ENCODE results near the gene ZNF503.

ZNF503 gene

DNA sequence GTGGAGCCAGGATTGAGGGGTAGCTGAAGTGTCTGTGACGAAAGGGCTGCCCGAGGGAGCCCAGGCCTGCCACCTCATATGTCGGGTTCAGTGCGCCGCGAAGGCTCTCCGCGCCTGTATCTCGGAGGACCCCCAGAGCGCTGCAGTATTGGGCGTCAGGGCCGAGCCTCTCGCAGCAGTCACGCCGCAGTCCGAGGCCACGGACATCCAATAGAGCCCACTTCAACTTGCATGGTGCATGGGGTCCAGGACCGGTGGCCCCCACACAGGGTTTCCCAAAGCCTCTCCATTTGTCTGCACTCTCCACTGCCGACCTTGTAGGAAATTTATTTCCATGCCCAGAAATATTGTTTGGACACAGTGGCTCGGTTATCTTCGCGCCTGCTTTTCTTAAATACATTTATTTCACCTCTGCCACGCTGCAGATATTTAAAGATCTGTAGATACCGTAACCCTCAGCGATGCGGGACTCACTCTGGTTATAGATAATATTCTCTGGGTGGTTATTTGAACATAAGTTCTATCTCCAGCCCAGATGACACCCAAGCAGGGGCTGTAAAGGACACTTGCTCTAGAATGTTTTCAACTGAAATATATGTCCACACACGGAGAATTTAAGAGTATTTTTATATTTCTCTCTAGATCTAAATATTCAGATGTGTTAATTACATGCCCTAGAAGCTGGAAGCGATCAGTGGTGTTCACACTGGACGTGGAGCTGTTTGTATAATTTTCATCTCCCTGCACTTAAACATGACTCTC, 5.1 kb upstream of the ZNF503 start:
- DNase-seq (ENCODE audit: low read depth) = no peak

DNA sequence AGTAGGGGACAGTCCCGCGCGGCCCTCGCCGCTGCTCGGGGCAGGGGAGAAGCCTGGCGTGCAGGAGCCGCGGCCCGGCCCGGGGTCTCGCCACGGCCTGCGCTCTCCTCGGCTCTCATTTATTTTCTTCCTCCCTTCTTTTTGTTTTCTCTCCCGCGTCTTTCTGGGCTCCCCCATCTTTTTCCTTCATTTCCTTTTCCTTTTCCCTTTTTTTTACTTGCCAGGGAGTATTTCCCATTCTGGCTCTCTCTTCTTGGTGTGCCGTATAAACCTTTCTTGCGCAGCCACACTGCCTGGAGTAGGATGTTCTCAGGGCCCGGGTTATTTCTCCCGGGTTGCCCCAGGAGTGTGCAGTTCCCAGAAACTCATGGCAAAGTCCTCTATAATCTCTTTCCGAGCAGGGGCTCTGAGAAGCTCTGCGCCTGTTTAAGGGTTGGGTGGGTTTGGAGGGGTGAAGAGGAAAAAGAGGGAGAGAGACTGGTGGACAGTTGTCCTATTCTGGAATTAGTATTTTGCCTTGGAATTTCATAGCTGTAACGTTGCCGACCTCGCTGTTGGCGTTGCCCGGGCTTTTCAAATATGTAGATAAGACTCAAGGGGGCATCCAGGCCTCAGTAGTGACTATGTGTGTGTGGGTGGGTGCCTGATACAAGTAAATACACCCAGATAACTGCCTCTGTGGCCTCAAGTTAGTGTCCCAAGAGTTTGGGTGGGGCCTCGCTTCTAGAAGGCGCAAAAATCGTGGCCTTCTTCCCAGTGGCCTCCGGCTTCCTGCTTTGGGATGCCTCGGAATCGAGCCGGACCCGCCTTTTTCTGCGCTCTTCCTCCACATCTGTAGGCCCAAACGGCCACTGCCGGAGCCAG, 4.3 kb upstream of the ZNF503 start:
- no peak for DNase-seq (ENCODE audit: low read depth)

DNA sequence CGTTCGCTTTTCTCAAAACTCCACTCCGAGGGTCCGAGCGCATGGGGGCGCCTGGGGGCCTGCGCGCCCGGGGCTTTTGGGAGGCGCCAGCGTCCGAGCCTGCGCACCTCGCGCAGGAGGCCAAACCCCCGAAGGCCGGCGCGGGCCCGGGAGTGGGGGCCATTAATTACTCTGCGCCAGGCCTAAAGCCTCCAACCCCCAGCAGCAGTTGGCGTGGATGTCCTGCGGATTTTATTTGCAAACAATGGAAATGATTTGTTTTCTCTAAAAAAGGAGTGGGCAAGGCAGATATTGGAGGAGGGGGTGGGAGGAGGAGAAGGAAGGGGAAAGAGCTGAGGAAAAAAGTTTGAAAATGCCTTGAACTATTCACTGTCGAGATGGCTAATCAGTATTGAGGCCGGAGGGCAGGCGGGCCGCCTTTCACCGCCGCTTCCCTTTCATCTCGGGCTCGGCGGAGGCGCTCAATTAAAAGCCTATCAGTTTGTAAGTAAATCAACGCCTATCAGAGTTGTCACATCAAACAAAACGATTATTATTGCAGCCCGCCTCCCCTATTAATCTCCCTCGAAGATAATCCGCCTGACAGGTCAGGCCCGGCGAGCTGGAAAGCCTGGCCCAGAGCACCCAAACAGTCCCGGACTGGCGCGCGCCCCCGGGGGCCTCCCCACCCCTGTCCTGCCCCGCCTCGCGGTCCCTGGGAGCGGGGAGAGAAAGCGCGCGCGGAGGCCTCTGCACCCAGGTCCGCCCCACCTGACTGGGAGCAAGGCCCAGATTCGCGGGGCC, 3.4 kb upstream of the ZNF503 start:
- no peak for DNase-seq (ENCODE audit: low read depth)

DNA sequence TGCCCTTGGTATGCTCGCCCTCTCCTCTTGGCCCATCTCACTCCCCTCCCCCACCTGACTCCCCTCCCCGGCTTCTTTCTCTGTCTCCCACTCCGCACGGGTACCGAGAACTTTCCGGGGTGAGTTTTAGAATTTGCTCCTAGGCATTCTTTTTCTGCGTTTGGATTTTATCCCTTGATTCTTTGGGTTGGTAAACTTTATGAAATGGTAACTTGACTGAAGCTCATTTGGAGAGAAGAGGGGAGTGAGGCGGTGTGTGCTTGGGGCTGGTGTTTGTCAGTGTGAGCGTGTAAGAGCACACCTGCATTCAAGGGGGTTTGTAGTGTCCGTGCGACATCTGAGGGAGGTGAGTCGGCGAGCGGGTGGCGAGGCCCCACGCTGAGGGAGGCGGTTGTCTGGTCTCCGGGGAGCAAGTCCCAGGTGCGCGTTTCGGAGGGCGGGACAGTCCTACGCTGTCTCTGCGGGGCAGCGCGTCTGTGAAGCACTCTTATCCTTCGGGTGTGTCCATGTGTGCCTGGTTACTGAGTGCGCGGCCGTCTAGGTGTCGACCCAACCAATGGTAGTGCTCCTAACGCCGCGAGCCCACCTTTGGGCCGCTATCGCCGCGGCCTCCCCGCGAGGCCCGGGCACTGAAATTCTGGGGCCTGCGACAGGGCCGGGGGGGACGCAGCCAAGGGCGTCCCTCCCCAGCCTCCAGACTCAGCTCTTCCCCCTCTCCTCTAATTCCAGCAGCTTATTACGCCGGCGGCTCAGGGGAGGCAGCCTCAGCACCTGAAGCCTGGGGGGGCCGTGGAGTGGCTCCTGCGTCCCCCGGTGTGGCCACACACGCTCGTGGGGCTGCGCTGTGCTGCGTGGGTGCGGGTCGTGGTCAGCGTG, 2.6 kb upstream of the ZNF503 start:
- no peak for DNase-seq (ENCODE audit: low read depth)

DNA sequence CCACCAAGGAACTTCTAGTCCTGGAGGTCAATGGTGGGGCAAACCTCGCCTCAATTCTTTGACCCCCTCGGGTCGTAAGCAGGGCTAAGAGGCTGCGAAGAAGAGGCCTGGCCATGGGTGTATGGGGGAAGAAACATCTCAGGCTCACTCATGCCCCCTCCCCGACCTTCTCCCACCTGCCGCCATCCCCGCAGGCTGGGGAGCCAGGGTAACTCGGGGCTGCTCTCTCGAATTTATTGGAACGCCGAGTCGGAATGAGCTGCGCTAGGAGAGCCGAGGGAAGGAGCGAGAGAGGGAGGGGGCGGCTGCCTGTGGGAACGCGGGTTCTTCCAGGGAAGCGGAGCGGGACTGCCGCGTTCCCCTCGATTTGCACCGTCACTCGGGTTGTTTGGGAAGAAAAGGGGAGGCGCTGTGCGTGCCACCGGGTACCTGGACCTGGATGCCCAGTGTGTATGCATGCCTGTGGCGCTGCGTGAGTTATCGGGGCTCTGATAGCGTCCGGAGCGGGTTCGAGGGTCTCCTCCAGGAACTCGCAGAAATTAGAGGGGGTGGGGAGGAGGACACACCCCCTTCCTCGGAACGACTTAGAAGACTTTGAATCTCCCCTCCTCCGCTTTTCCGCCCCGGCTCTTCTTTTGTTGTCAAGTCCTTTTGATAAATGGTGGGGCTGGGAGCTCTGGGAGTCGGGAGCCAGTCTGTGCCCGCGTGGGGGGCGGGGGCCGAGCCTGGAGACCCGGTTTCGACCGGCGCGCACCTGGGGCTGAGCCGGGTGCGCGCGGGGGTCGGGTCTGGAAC, 1.8 kb upstream of the ZNF503 start:
- DNase-seq (ENCODE audit: low read depth) = no peak

DNA sequence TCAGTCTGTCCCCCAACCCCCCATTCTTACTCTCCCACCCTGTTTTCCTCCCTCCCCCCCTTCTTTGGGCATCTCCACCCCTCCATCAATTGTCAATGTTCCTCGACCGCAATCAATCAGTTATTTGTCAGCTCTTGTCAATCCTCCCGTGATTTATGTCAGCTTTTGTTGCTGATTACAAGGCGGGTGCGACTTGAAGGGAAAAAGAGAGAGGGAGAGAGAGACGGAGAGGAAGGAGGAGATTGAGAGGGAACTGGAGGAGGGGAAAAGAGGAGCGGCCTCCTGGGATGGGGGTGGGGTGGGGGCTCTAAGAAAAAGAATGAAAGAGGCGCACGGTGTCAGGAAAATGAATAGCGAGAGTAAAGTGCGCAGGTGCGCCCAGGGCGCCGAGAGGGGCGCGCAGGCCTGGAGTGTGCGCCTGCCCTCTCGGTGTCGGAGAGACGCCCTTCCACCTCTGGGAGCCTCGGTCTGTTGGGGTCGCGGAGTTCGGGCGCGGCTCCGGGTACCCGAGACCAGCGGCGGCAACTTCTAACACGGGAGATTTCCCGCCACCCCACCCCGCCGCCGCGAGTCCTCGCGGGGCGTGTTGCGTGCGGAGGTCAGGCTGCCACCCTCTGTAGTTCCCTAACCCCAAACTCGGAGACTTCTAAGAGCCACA, 1.1 kb upstream of the ZNF503 start:
- no peak for DNase-seq (ENCODE audit: low read depth)

DNA sequence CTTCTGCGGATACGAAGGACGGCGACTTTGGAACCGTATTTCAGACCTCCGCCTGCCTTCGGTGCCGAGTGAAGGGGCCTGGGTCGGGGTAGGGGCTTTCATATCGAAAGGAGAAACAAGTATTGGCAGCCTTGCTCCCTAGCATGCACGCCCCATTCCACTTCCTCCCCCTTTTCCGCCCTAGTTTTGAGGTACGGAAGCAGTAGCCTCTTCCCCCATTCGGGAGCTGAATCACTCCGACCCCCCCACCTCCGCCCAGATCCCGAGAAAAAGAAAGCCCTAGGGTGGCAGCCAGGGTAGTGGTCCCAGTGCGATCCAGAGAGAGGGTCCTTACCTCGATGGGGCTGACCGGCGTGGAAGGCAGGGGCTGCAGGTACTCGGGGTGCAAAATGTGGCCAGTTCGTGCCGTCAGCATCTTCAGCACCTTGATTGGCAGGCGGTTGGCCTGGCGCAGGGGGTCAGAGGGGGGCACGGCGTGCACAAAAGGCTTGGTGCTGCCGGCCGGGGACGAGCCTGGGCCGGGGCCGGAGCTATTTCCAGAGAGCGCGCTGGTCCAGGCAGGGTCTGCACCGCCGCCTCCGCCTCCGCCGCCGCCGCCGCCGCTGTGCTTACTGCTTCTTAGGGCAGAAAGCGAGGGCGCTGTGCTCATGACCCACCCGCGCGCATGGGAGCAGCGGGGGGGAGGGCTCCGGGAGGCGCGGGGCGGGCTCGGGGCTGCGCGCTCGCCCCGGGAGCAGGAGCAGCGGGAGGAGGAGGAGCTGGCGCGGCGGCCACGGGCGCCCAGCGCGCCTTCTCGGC, 594 bp downstream of the ZNF503 start:
- no peak for DNase-seq (ENCODE audit: low read depth)

DNA sequence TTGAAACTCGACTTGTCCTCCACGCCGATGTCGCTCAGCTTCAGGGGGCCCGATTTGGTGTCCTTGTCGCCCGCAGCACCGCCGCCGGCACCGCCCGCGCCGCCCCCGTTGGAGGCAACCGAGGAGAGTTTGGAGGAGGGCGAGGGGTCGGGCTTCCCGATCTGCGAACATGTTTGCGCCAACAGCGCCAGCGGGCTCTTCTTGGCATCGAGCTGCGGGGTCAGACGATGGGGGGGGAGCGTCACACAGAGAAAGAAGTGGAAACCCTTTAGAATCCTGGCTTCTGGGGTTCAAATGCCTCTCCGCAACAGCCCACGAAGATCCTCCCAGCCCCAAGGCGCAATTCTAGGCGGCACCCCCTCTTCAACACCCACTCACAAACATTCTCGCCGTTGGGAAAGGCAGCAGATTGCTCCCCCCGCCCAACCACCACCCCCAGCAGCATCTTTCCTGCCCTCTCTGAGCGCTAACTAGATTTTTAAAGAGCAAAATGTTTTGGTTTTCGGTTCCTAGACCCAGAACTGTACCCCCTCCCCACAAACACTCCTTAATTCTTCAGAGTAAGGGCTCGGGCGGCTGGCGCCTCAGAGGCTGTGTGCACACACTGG, 1.3 kb downstream of the ZNF503 start:
- DNase-seq (ENCODE audit: low read depth) = no peak

DNA sequence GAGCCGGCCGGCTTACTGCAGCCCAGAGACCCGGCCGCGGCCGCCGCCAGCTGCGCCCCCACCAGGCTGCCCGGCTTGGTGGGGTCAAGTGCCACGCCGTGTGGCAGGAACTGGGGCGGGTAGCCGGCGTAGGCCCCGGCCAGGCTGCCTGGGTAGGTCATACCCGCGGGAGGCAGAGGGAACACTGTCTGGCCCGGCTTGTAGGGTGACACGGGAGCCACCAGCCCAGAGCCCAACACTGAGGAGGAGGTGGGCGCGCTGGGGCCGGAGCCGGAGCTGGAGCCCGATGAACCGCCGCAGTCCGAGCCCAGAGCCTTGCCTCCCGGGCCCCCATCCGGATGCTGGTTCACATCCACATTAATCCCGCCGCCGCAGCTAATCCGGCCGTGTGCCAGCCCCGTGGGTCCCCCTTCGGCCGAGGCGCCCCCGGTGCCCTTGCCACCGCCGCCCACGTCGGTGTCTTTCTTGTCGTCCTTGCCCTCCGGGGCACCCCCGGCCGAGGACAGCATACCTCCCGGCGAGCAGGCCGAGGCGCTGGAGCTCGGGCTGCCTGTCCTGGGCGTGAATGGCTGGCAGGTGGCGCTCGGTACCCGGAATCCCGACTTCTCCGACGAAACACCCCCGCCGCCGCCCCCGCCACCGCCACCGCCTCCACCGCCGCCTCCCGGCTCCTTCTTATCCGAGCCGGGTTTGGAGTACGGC, 2.0 kb downstream of the ZNF503 start:
- no peak for DNase-seq (ENCODE audit: low read depth)

DNA sequence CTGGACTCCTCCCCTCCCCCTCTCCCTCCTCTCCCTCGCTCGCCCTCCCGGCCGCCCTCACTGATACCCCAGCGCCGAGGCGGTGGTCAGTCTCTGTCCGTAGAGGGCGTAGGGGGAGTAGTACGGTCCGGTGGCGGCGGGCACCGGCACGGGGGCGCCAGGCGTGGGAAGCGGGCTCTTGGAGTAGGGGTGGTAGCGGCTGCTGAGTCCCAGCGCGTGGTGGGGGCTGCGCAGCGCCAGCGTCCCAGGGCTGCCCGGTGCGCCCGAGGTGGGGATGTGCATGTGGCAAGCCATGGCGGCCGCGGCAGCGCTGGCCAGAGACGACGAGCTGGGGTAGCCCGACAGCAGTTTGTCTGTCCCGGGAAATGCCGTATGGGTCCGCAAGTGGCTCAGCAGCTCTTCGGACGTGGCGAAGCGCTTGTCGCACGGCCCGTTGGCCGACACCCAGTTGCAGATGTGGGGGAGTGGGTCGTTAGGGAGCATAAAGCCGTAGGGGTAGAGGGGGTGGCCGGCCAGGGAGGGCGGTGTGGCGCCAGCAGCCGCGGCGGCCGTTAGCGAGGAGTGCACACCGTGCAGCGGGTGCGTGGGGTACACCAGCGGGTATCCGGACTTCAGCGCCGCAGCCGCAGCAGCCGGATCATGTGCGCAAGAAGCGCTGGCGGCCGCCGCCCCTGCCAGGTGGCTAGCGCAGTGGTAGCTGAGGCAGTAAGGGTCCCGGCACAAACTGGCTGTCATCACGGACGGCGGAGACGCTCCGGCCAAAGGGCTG, 2.7 kb downstream of the ZNF503 start:
- no peak for DNase-seq (ENCODE audit: low read depth)

DNA sequence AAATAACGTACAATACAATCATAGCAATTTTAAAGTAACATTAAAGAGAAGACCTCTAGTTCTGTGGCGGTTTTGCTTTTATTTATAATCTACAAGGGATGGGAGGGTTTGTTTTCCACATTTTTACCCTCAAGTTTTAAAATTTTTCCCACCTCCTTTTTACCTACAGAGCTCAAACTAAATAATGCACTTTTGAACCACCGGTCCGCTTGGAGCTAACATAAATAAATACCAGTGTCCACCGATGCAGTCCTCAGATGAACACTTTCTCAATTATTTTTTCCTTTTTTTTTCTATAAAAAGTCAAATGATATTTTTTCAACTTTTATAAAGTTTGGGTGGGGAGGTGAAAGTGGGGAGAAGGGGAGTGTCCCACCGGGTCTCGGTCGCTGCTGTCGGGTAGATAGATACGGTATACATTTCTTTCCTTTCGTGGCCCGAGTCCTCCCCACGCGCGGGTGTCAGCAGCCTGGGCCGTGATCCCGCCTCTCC, 3.3 kb downstream of the ZNF503 start:
- no peak for DNase-seq (ENCODE audit: low read depth)

DNA sequence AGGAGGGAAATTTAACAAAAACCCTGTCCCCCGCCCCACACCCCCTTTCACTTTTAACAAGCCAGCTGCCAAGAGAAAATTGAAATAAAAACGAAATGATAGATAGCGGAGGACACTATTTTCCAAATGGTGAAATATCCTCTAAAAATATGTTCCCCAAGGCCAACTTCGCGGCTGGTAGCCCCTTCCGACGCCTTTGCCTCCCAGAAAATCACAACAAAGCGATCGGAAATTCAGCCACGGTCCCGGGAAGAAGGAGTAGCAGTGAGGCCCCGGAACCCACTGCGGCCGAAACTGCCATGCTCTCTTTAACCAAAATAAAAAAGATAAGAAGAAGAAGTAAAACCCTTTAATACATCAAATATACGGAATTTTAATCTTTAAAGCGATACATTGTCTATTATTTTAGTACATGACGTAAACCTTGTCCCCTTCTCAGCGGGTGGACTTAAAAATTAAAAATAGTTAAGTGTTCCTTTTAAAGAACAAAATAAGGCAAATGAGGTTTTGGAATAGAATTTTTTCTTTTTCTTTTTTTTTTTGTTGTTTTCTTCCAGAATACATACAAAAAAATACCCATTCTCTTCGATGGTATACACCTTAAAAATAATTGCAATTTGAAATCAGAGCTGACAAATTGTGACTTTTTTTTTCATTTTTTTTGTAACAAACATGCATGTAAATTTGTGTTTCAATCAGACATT, 3.9 kb downstream of the ZNF503 start:
- DNase-seq (ENCODE audit: low read depth) = no peak

DNA sequence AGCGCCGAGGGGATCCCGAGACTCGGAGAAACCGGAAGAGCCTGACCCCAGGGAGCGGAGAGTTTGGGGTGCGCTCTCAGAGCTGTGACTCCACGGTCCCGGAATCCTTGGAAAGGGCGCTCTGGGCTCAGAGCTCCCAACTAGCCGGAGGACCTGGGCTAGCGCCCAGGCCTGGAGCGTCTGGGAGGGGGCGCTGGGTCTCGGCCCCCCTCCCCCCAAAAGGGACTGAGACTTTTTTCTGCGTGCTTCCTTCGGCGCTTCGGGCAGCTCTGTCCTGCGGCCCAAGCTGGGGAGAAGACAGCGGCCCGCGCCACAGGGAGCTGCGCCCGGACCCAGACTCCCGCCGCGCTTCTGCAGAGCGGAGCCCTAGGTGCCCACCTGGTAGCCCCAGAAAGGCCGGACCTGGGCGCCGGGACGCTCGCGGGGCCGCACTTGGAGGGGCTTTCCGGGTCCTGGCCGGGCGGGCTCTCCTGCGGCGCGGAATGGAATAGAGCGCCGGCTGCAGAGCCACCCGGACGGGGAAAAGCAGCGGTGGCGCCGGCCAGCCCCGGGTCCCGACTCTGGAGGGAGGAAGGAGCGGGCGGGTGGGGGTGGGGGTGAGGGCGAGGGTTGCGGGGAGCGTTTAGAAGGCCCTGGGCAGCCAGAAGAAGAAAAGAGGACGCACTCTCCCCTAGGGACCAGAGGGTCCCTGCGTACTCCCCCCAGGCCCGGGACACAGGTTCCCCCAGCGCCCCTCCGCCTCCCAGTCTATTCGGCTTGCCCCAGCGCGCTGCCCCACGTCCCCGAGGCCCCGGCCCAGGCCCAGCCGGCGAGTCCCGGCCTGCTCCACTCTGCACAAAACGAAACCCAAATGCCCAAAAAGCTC, 4.7 kb downstream of the ZNF503 start:
- DNase-seq (ENCODE audit: low read depth) = no peak

DNA sequence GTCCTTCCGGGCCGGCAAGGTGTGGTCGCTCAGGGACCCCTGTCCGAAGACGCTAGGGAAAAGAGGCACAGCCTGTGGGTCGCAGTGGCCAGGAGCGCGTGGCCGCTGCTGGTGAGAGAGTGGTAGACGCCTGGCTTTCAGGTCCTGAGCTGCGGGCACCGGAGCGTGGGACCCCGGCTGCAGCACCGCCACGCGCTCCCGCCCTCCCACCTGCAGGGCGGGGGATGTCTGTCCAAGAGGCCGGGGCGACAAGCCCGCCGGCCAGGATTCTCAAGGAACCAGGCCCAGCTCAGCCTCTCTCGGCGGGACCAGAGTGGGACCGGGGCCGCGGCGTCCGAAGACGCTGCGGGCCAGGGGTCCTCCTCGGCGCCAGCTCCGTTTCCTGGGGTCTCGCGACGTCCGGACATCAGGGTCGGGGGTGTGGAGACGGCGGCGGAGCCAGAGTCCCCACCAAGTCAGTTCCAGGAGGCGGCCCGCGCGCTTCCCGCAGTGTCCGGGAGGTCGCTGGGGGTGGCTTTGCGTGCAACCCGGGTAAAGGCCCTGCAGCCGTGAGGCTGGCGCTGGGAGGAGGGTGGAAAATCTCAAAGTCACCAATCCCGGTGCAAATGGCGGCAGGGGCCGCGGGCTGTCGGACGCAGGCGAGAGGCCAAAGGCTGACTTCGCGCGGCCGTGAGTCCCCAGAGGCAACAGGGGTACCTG, 5.5 kb downstream of the ZNF503 start:
- no peak for DNase-seq (ENCODE audit: low read depth)
